Nephron (organoid): ENCODE results near the gene SMIM35.

Source experiments
- H3K27ac Mint-ChIP-seq, 3 experiments: 2 replicates each; pipeline ENCODE4 v1.8.0; 2020; ENCODE audit warnings: mixed read lengths in 3 of 3, mild to moderate bottlenecking in 2 of 3, moderate library complexity in 1 of 3
- H3K27me3 Mint-ChIP-seq: 2 replicates; pipeline ENCODE4 v1.8.0; 2021; ENCODE audit warnings: low read depth, mild to moderate bottlenecking, moderate library complexity, mixed read lengths
- H3K36me3 Mint-ChIP-seq: 2 replicates; pipeline ENCODE4 v1.8.0; 2020; ENCODE audit warnings: low read depth, mixed read lengths
- H3K4me1 Mint-ChIP-seq: 2 replicates; pipeline ENCODE4 v1.8.0; 2020; ENCODE audit warnings: mixed read lengths
- H3K4me3 Mint-ChIP-seq, 3 experiments: 2 replicates each; pipeline ENCODE4 v1.8.0; 2020; ENCODE audit warnings: mild to moderate bottlenecking in 3 of 3, mixed read lengths in 3 of 3, moderate library complexity in 2 of 3
- H3K9me3 Mint-ChIP-seq: 2 replicates; pipeline ENCODE4 v1.8.0; 2020; ENCODE audit warnings: mixed read lengths
- CTCF ChIP-seq, 3 experiments: fragments of 200-600 bp; sonication (generic); IDR thresholded peaks; one replicate each; pipeline ENCODE4 v1.5.0; 2021; ENCODE audit warnings: antibody characterized with exemption in 3 of 3; ENCODE audit not compliant: unreplicated experiment in 3 of 3

The SMIM35 gene

GRCh38 chr11:118047749-118048148 lies 39.0 kb downstream of the SMIM35 start:
- peaks cover 26% of the 10 kb centered on the region for H3K4me1 Mint-ChIP-seq
- TF ChIP-seq CTCF (IDR thresholded peaks at IDR 0.05; ENCODE audit: unreplicated experiment in 3 of 3) = no peak
- H3K27ac Mint-ChIP-seq = no peak overlapping the region
- no peaks in the 10 kb centered on the region for H3K36me3 Mint-ChIP-seq
- no peaks in the 10 kb centered on the region for H3K9me3 Mint-ChIP-seq
- peaks cover 9% of the 10 kb centered on the region for H3K27me3 Mint-ChIP-seq
- H3K4me3 Mint-ChIP-seq = no peak overlapping the region

DNA sequence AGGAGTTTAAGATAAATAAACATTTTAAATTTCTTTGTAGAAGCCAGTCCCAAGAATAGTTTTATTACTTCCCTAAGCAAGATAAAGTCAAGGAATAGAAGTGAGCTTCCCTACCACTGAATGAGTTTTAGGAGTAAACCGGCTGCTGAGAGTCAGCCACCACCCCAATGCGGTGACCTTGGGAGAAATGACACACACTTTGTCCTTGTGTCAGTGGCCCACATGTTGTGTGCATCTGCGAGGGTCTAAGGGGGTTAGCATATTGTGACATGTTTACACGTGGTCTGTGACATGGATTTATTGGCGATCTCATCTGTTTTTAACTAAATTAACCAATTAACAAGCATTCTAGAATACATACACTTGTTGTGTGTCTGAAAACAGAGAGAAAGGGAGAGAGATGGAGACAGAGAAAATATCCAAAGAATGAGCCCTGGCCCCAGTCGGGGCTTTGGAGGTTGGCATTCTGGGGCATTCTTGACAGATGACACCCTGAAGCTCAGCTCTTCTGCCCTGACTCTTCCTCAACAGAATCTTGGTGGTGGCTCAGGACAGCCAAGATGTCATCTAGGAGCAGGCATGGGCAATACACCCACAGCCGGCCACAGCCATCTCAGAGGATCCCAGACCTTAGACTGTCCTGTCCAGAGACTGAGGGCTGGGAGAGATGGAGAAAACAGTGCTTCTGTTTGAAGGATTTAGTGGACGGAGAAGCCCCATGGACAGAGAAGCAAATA lies 39.6 kb downstream of the SMIM35 start:
- peaks cover 9% of the 10 kb centered on the region for H3K27me3 Mint-ChIP-seq
- H3K9me3 Mint-ChIP-seq = no peaks in the 10 kb centered on the region
- no peak for TF ChIP-seq CTCF (IDR thresholded peaks at IDR 0.05; ENCODE audit: unreplicated experiment in 3 of 3)
- peaks cover 20% of the 10 kb centered on the region for H3K4me1 Mint-ChIP-seq
- no peaks in the 10 kb centered on the region for H3K36me3 Mint-ChIP-seq
- no peak overlapping the region for H3K27ac Mint-ChIP-seq
- no peak overlapping the region for H3K4me3 Mint-ChIP-seq

- no peaks in the 10 kb centered on the region for H3K9me3 Mint-ChIP-seq
- peaks cover 12% of the 10 kb centered on the region for H3K4me1 Mint-ChIP-seq
- H3K27ac Mint-ChIP-seq = no peak overlapping the region
- H3K4me3 Mint-ChIP-seq = no peak overlapping the region
- TF ChIP-seq CTCF (IDR thresholded peaks at IDR 0.05; ENCODE audit: unreplicated experiment in 3 of 3) = no peak
- no peaks in the 10 kb centered on the region for H3K36me3 Mint-ChIP-seq
- H3K27me3 Mint-ChIP-seq = peaks cover 13% of the 10 kb centered on the region
Observed at GRCh38 chr11:118046051-118046963, 40.5 kb downstream of the SMIM35 start.

- Mint-ChIP-seq H3K27me3 (peaks cover 13% of the 10 kb centered on the region), H3K4me3 (no peak overlapping the region), H3K9me3 (no peaks in the 10 kb centered on the region), H3K27ac (no peak overlapping the region), H3K4me1 (peaks cover 6% of the 10 kb centered on the region), H3K36me3 (no peaks in the 10 kb centered on the region)
- no peak for TF ChIP-seq CTCF (IDR thresholded peaks at IDR 0.05; ENCODE audit: unreplicated experiment in 3 of 3)
Observed at GRCh38 chr11:118045191-118045590, 41.6 kb downstream of the SMIM35 start.

DNA sequence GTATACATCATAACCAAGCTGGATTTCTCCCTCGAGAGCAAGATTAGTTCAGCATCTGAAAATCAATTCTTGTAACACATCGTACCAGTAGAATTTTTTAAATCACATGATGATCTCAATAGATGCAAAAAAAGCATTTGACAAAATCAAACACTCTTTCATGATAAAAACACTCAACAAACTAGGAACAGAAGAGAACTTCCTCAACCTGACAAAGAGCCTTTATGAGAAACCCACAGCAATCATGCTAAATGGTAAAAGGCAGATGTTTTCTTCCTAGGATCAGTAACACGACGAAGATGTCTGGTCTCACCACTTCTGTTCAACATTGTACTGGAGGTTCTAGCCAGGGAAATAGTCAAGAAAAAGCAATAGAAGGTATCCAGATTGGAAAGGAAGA lies 44.0 kb downstream of the SMIM35 start:
- Mint-ChIP-seq H3K27ac (no peak overlapping the region), H3K9me3 (no peaks in the 10 kb centered on the region), H3K4me3 (no peak overlapping the region), H3K36me3 (no peaks in the 10 kb centered on the region), H3K4me1 (peaks cover 6% of the 10 kb centered on the region), H3K27me3 (peaks cover 17% of the 10 kb centered on the region)
- no peak for TF ChIP-seq CTCF (IDR thresholded peaks at IDR 0.05; ENCODE audit: unreplicated experiment in 3 of 3)
